Fibroblast of skin of scalp (primary cell): ENCODE measurements around the gene PRAC2.

Experiments used
- DNase-seq: peaks from one replicate; pipeline ENCODE4 v3.0.0-alpha.2; 2013

Gene PRAC2

GRCh38 chr17:48720266-48721008 lies 2.5 kb upstream of the PRAC2 start:
- peak; percentile 36 for DNase-seq

GRCh38 chr17:48721009-48721402 lies 2.0 kb upstream of the PRAC2 start:
- DNase-seq: no peak

- peak; percentile 23 for DNase-seq
These were observed 631 bp upstream of the PRAC2 start, which contains the start of gene PRAC1 for GRCh38 chr17:48722201-48722907. PRAC1 (minus strand) TSS chr17:48722518; CDS start chr17:48722392, 126 bp downstream.

- DNase-seq: peak; percentile 60
These were observed 652 bp downstream of the PRAC2 start for GRCh38 chr17:48723423-48724250.

- peak; percentile 77 for DNase-seq
These were observed 1.4 kb downstream of the PRAC2 start for GRCh38 chr17:48724251-48725003.

GRCh38 chr17:48725004-48725287 lies 2.0 kb downstream of the PRAC2 start:
- no peak for DNase-seq

- DNase-seq: no peak
These were observed 2.5 kb downstream of the PRAC2 start for GRCh38 chr17:48725288-48726064.

- no peak for DNase-seq
These were observed 3.3 kb downstream of the PRAC2 start for GRCh38 chr17:48726114-48726915.

- DNase-seq: no peak
These were observed 3.9 kb downstream of the PRAC2 start for GRCh38 chr17:48726916-48727286.

GRCh38 chr17:48727415-48728175 lies 4.6 kb downstream of the PRAC2 start:
- DNase-seq: no peak

- DNase-seq: peak; percentile 73
These were observed 5.5 kb downstream of the PRAC2 start, which contains the start of gene HOXB13 for GRCh38 chr17:48728232-48729231. HOXB13 (minus strand) TSS chr17:48728750; CDS start chr17:48728593, 157 bp downstream.

GRCh38 chr17:48729335-48730239 lies 6.6 kb downstream of the PRAC2 start:
- DNase-seq: no peak

GRCh38 chr17:48730240-48730550 lies 7.2 kb downstream of the PRAC2 start:
- no peak for DNase-seq

GRCh38 chr17:48731355-48731754 lies 8.4 kb downstream of the PRAC2 start:
- no peak for DNase-seq

- no peak for DNase-seq
These were observed 10.0 kb downstream of the PRAC2 start for GRCh38 chr17:48732688-48733629.

- no peak for DNase-seq
These were observed 10.8 kb downstream of the PRAC2 start for GRCh38 chr17:48733632-48734328.
